Upper lobe of left lung (tissue), 4 donors: Measurements from ENCODE around the gene ALPI.

Source experiments
- EP300 ChIP-seq, 4 donors: sonication (generic); formaldehyde crosslinking; IDR thresholded peaks; one replicate each; pipeline ENCODE4 v1.5.1; 2017; ENCODE audit warnings: antibody characterized with exemption in 4 of 4, control low read depth in 2 of 4
- POLR2A ChIP-seq, 4 donors: fragments of 450-650 bp; IDR thresholded peaks; one replicate each; pipeline ENCODE4 v1.5.1; 2016 to 2017; ENCODE audit warnings: antibody characterized with exemption in 4 of 4, mild to moderate bottlenecking in 2 of 4
- POLR2AphosphoS5 ChIP-seq, 2 donors: sonication (generic); formaldehyde crosslinking; IDR thresholded peaks; one replicate each; pipeline ENCODE4 v1.5.1; 2017; ENCODE audit warnings: antibody characterized with exemption in 2 of 2
- TF ChIP-seq, protein P1 (sequence below), 6 experiments: fragments of 450-650 bp in 4 of 6; fragments of 200-600 bp in 2 of 6; sonication (generic) in 2 of 6; IDR thresholded peaks; one replicate each; pipeline ENCODE4 v1.5.1; 2016 to 2019; ENCODE audit warnings: antibody characterized with exemption in 6 of 6

DNA sequence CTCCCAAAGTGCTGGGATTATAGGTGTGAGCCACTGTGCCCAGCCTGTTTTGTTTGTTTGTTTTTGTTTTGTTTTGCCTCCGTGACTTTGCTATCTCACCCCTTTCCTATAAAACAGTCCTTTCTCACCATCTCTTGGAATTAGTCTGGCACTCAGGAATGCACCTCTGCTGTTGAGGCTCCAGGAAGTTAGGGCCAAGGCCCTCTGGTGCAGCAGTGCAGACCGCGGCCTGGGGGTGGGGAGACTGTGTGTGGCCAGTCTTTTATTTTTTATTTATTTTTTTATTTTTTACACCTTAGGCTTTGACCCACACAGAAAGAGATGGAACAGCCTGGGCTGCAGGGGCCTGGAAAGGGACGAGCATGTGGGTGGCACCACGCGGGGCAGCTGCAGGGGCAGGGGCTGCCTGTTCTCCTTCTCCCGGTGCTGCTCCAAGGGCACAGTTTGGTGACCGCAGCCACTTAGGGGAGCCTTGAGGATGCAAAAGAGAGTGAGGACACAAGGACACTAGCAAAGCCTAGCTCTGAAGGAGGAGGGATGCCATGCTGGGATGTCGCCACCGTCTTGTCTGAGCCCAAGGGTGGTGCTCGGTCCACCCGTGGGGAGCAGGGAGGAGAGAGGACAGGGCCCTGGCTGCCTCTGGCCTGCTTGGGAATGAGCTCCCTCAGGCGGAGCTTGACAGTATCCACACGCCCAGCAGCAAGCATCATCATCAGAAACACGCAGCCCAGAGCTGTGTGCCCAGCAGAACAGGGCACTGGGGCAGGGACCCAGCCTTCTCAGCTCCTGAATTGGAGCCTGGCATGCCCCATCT, 19.4 kb upstream of the ALPI start:
- TF ChIP-seq, protein P1, sequence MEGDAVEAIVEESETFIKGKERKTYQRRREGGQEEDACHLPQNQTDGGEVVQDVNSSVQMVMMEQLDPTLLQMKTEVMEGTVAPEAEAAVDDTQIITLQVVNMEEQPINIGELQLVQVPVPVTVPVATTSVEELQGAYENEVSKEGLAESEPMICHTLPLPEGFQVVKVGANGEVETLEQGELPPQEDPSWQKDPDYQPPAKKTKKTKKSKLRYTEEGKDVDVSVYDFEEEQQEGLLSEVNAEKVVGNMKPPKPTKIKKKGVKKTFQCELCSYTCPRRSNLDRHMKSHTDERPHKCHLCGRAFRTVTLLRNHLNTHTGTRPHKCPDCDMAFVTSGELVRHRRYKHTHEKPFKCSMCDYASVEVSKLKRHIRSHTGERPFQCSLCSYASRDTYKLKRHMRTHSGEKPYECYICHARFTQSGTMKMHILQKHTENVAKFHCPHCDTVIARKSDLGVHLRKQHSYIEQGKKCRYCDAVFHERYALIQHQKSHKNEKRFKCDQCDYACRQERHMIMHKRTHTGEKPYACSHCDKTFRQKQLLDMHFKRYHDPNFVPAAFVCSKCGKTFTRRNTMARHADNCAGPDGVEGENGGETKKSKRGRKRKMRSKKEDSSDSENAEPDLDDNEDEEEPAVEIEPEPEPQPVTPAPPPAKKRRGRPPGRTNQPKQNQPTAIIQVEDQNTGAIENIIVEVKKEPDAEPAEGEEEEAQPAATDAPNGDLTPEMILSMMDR (IDR thresholded peaks at IDR 0.05), result no peak
- TF ChIP-seq EP300 (IDR thresholded peaks at IDR 0.05) (no peak), POLR2AphosphoS5 (IDR thresholded peaks at IDR 0.05) (no peak), POLR2A (IDR thresholded peaks at IDR 0.05) (no peak)
